Measurements from ENCODE around the gene CCT8L2. TPM values are rescaled to one million over a fixed set of nuclear protein-coding genes. Genes with fewer than 3 reads are reported as not detected.
"Not testable (repeated sequence)": the region's sequence is repeated elsewhere in the genome, so short reads cannot be mapped to it uniquely, and the experiment has no call there.

CCT8L2 gene
- total and polyA plus RNA-seq, 2 of the 4 experiments (the other 2 are of a cell fraction) = not detected

GRCh38 chr22:16565585-16566420, 26.8 kb downstream of the CCT8L2 start:
- H3K4me1 ChIP-seq (ENCODE audit: control insufficient read depth, insufficient read depth, low read length); H2AFZ ChIP-seq (replicated peaks; ENCODE audit: low read length, poor library complexity); H3K36me3 ChIP-seq (ENCODE audit: control insufficient read depth, insufficient read depth, low read length); H3K27me3 ChIP-seq (ENCODE audit: control insufficient read depth, insufficient read depth, low read length); H3K4me2 ChIP-seq (ENCODE audit: low read depth, low read length); H4K8ac ChIP-seq (ENCODE audit: low read depth in 2 of 2, low read length in 2 of 2); ATAC-seq (ENCODE audit: low read depth); H3K27ac ChIP-seq (ENCODE audit: insufficient read depth, low read length); H2BK15ac ChIP-seq (ENCODE audit: low read depth, low read length); H3K14ac ChIP-seq (replicated peaks; ENCODE audit: low read depth, low read length); H3K4ac ChIP-seq (ENCODE audit: low read depth, low read length); H2BK5ac ChIP-seq (ENCODE audit: low read depth, low read length, poor library complexity, severe bottlenecking); dilution Hi-C loops (cut with HindIII; ENCODE audit: low sequenced_read_pairs, unreplicated experiment); H3K18ac ChIP-seq (ENCODE audit: low read depth, low read length); H4K91ac ChIP-seq (ENCODE audit: insufficient read depth, low read depth, low read length); H2BK120ac ChIP-seq (ENCODE audit: low read depth, low read length); H4K5ac ChIP-seq (ENCODE audit: low read depth, low read length); H3K79me1 ChIP-seq (ENCODE audit: low read depth in 1 of 2, low read length in 2 of 2); BruUV-seq (replicated peaks); H3K4me3 ChIP-seq (ENCODE audit: insufficient read depth, low read depth, low read length); H3K23ac ChIP-seq (ENCODE audit: low read depth, low read length); H4K20me1 ChIP-seq (ENCODE audit: insufficient read depth, low read length); H2BK20ac ChIP-seq (ENCODE audit: low read depth, low read length); POLR2A ChIA-PET (ENCODE audit: unreplicated experiment); in situ Hi-C loops (cut with MboI; ENCODE audit: low sequenced_read_pairs); H3K9me1 ChIP-seq (ENCODE audit: insufficient read depth, low read length); H3K56ac ChIP-seq (ENCODE audit: extremely low read depth, insufficient read depth, low read length); H3K9me3 ChIP-seq (ENCODE audit: control insufficient read depth, insufficient read depth, low read length); DNase-seq; intact Hi-C loops (cut with micrococcal nuclease); H2AK5ac ChIP-seq (ENCODE audit: low read depth, low read length); H2AK9ac ChIP-seq (replicated peaks; ENCODE audit: low read depth, low read length, poor library complexity); H3K9ac ChIP-seq (ENCODE audit: low read depth, low read length); CTCF ChIA-PET: not testable (repeated sequence)
- 56% methylated on average over 10 of the region's 15 CpGs; no CpG with 5 or more reads in 1 of the 2 experiments for whole genome bisulfite sequencing, 2 experiments (ENCODE audit: extremely low coverage in 2 of 2, insufficient read length in 1 of 2)

GRCh38 chr22:16564837-16565584, 27.6 kb downstream of the CCT8L2 start:
- H4K5ac ChIP-seq (ENCODE audit: low read depth, low read length); in situ Hi-C loops (cut with MboI; ENCODE audit: low sequenced_read_pairs): not testable (repeated sequence)

More at GRCh38 chr22:16564837-16565584, 27.6 kb downstream of the CCT8L2 start:
- H3K4me1 ChIP-seq (ENCODE audit: control insufficient read depth, insufficient read depth, low read length); H3K23ac ChIP-seq (ENCODE audit: low read depth, low read length); H2AK5ac ChIP-seq (ENCODE audit: low read depth, low read length); H2BK15ac ChIP-seq (ENCODE audit: low read depth, low read length); H2AK9ac ChIP-seq (replicated peaks; ENCODE audit: low read depth, low read length, poor library complexity); intact Hi-C loops (cut with micrococcal nuclease); H2BK120ac ChIP-seq (ENCODE audit: low read depth, low read length); H4K20me1 ChIP-seq (ENCODE audit: insufficient read depth, low read length); H2BK20ac ChIP-seq (ENCODE audit: low read depth, low read length); POLR2A ChIA-PET (ENCODE audit: unreplicated experiment); H3K9ac ChIP-seq (ENCODE audit: low read depth, low read length); ATAC-seq (ENCODE audit: low read depth); H3K4me2 ChIP-seq (ENCODE audit: low read depth, low read length); H3K9me1 ChIP-seq (ENCODE audit: insufficient read depth, low read length); H3K36me3 ChIP-seq (ENCODE audit: control insufficient read depth, insufficient read depth, low read length); H3K9me3 ChIP-seq (ENCODE audit: control insufficient read depth, insufficient read depth, low read length); H3K18ac ChIP-seq (ENCODE audit: low read depth, low read length); H4K91ac ChIP-seq (ENCODE audit: insufficient read depth, low read depth, low read length); H2BK5ac ChIP-seq (ENCODE audit: low read depth, low read length, poor library complexity, severe bottlenecking); H3K4me3 ChIP-seq (ENCODE audit: insufficient read depth, low read depth, low read length); H2AFZ ChIP-seq (replicated peaks; ENCODE audit: low read length, poor library complexity); dilution Hi-C loops (cut with HindIII; ENCODE audit: low sequenced_read_pairs, unreplicated experiment); CTCF ChIA-PET; H4K8ac ChIP-seq (ENCODE audit: low read depth in 2 of 2, low read length in 2 of 2); H3K27ac ChIP-seq (ENCODE audit: insufficient read depth, low read length); H3K4ac ChIP-seq (ENCODE audit: low read depth, low read length); H3K27me3 ChIP-seq (ENCODE audit: control insufficient read depth, insufficient read depth, low read length); H3K56ac ChIP-seq (ENCODE audit: extremely low read depth, insufficient read depth, low read length); DNase-seq; H3K79me1 ChIP-seq (ENCODE audit: low read depth in 1 of 2, low read length in 2 of 2); BruUV-seq (replicated peaks); H3K14ac ChIP-seq (replicated peaks; ENCODE audit: low read depth, low read length): not testable (repeated sequence)
- 44% methylated on average over 5 of the region's 6 CpGs; no CpG with 5 or more reads in 1 of the 2 experiments for WGBS, 2 experiments (ENCODE audit: extremely low coverage in 2 of 2, insufficient read length in 1 of 2)
